ENCODE data around the gene MAPK14. TPM values are rescaled to one million over a fixed set of nuclear protein-coding genes. Genes with fewer than 3 reads are reported as not detected.

The MAPK14 gene
- total and polyA plus RNA-seq, 4 donors: 16.9 to 82.7 (median 35.9) TPM

GRCh38 chr6:36133148-36133547, 105.5 kb downstream of the MAPK14 start:
- Histone ChIP-seq H3K9me3 (ENCODE audit: control insufficient read depth in 4 of 4, low read length in 3 of 4) (no peaks in the 10 kb centered on the region), H3K27ac (ENCODE audit: low read depth in 1 of 2, low read length in 2 of 2) (no peak overlapping the region), H3K4me3 (ENCODE audit: low read depth in 1 of 3, low read length in 3 of 3) (no peak overlapping the region), H3K9ac (ENCODE audit: low read depth in 1 of 2, low read length in 2 of 2) (no peak overlapping the region), H3K36me3 (ENCODE audit: control insufficient read depth in 4 of 4, insufficient read depth in 3 of 4, low read depth in 1 of 4, low read length in 3 of 4) (peaks cover 0 to under 1% (median 0%) of the 10 kb centered on the region in 4 donors), H3K4me1 (ENCODE audit: control insufficient read depth in 4 of 4, insufficient read depth in 4 of 4, low read length in 3 of 4) (peaks cover 4 to 16% (median 6%) of the 10 kb centered on the region in 4 donors), H3K27me3 (ENCODE audit: control insufficient read depth in 4 of 4, insufficient read depth in 4 of 4, low read length in 3 of 4) (no peaks in the 10 kb centered on the region)
- 95% methylated on average over 4 of the region's 4 CpGs for WGBS
- no peak for DNase-seq (ENCODE audit: low spot score)
- no peak for TF ChIP-seq HNF4A (conservative IDR thresholded peaks at IDR 0.05)
- TF ChIP-seq REST (IDR thresholded peaks at IDR 0.05): no peak
- TF ChIP-seq SP1 (IDR thresholded peaks at IDR 0.05): no peak
- no peak for TF ChIP-seq HNF4G (IDR thresholded peaks at IDR 0.05)
- no peak for TF ChIP-seq FOXA1 (IDR thresholded peaks at IDR 0.05)
- TF ChIP-seq RAD21 (IDR thresholded peaks at IDR 0.05): no peak
- TF ChIP-seq GABPA (IDR thresholded peaks at IDR 0.05 in 1 of 2, conservative IDR thresholded peaks at IDR 0.05 in 1 of 2): no peak
- TF ChIP-seq JUND (IDR thresholded peaks at IDR 0.05): no peak
- no peak for TF ChIP-seq TAF1 (conservative IDR thresholded peaks at IDR 0.05)
- no peak for TF ChIP-seq ZBTB33 (IDR thresholded peaks at IDR 0.05)
- TF ChIP-seq CTCF (IDR thresholded peaks at IDR 0.05; ENCODE audit: low read depth, low read length, missing input control): no peak
- TF ChIP-seq RXRA (IDR thresholded peaks at IDR 0.05): no peak

GRCh38 chr6:36133912-36134311, 106.3 kb downstream of the MAPK14 start:
- 89% methylated on average over 4 of the region's 4 CpGs for WGBS
- Histone ChIP-seq H3K27ac (ENCODE audit: low read depth in 1 of 2, low read length in 2 of 2) (no peak overlapping the region), H3K36me3 (ENCODE audit: control insufficient read depth in 4 of 4, insufficient read depth in 3 of 4, low read depth in 1 of 4, low read length in 3 of 4) (peaks cover 0 to 2% (median 0%) of the 10 kb centered on the region in 4 donors), H3K4me1 (ENCODE audit: control insufficient read depth in 4 of 4, insufficient read depth in 4 of 4, low read length in 3 of 4) (peaks cover 4 to 16% (median 6%) of the 10 kb centered on the region in 4 donors), H3K4me3 (ENCODE audit: low read depth in 1 of 3, low read length in 3 of 3) (no peak overlapping the region), H3K27me3 (ENCODE audit: control insufficient read depth in 4 of 4, insufficient read depth in 4 of 4, low read length in 3 of 4) (no peaks in the 10 kb centered on the region), H3K9ac (ENCODE audit: low read depth in 1 of 2, low read length in 2 of 2) (no peak overlapping the region), H3K9me3 (ENCODE audit: control insufficient read depth in 4 of 4, low read length in 3 of 4) (no peaks in the 10 kb centered on the region)
- DNase-seq (ENCODE audit: low spot score): no peak
- TF ChIP-seq NR2F2 (IDR thresholded peaks at IDR 0.05) (no peak), RXRA (IDR thresholded peaks at IDR 0.05) (no peak), YY1 (IDR thresholded peaks at IDR 0.05) (no peak), TAF1 (conservative IDR thresholded peaks at IDR 0.05) (no peak), SP1 (IDR thresholded peaks at IDR 0.05) (no peak), EGR1 (IDR thresholded peaks at IDR 0.05; ENCODE audit: low read depth in 2 of 2) (no peak), HNF4A (conservative IDR thresholded peaks at IDR 0.05) (no peak), REST (IDR thresholded peaks at IDR 0.05) (no peak), GABPA (IDR thresholded peaks at IDR 0.05 in 1 of 2, conservative IDR thresholded peaks at IDR 0.05 in 1 of 2) (no peak), HNF4G (IDR thresholded peaks at IDR 0.05) (no peak), JUND (IDR thresholded peaks at IDR 0.05) (no peak), ZBTB33 (IDR thresholded peaks at IDR 0.05) (no peak), FOXA1 (IDR thresholded peaks at IDR 0.05) (no peak), FOXA2 (IDR thresholded peaks at IDR 0.05) (no peak)
